Measurements from ENCODE around the gene SLC4A8. TPM values are rescaled to one million over a fixed set of nuclear protein-coding genes. Genes with fewer than 3 reads are reported as not detected.

SLC4A8 gene
- polyA plus RNA-seq, 2 of the 4 experiments (the other 2 are of a cell fraction), result 1.1 to 2.3 TPM

- no peak overlapping the region for H3K4me3 ChIP-seq
- no peak for TF ChIP-seq HOXB13 (CRISPR knock-in tag; IDR thresholded peaks at IDR 0.05; ENCODE audit: low read depth)
- FAIRE-seq, result no peak
- POLR2A ChIA-PET, result no interaction called here
- no peak for DNase-seq (ENCODE audit: low read depth in 1 of 2, low spot score in 1 of 2)
- H3K4me1 ChIP-seq, result no peaks in the 10 kb centered on the region
- H3K27ac ChIP-seq, result no peak overlapping the region
- H3K9me3 ChIP-seq, result no peaks in the 10 kb centered on the region
- no peak for ATAC-seq
- no peak overlapping the region for H3K4me2 ChIP-seq
- CTCF ChIA-PET, result interaction anchor here (0.6 to 1.0 kb wide), 3 partner anchors 21 to 387 kb away, joined by 3 to 4 read pairs (median 3); no protein-coding TSS in a partner anchor
Observed at GRCh38 chr12:51488281-51488680, 63.6 kb downstream of the SLC4A8 start.

- ChIA-PET CTCF (no interaction called here), POLR2A (no interaction called here)
- TF ChIP-seq EHF (CRISPR knock-in tag; IDR thresholded peaks at IDR 0.05), result no peak
- FAIRE-seq, result no peak
- Histone ChIP-seq H3K9me3 (no peaks in the 10 kb centered on the region), H3K4me3 (no peak overlapping the region), H3K4me2 (no peak overlapping the region), H3K27ac (no peak overlapping the region), H3K4me1 (no peaks in the 10 kb centered on the region)
- no peak for ATAC-seq
- no peak for DNase-seq (ENCODE audit: low read depth in 1 of 2, low spot score in 1 of 2)
- WGBS (ENCODE audit: missing lambda C conversion rate), result 66% methylated on average over 2 of the region's 2 CpGs
Observed at GRCh38 chr12:51493281-51493680, 68.7 kb downstream of the SLC4A8 start.

GRCh38 chr12:51496895-51497294 lies 72.3 kb downstream of the SLC4A8 start:
- Histone ChIP-seq H3K4me2 (no peak overlapping the region), H3K9me3 (no peaks in the 10 kb centered on the region), H3K4me3 (no peak overlapping the region), H3K27ac (no peak overlapping the region), H3K4me1 (no peaks in the 10 kb centered on the region)
- ChIA-PET POLR2A (no interaction called here), CTCF (interaction anchor here (1.3 to 1.5 kb wide), 2 partner anchors 35 to 76 kb away, joined by 3 to 5 read pairs; no protein-coding TSS in a partner anchor)
- DNase-seq (ENCODE audit: low read depth in 1 of 2, low spot score in 1 of 2) (no peak), FAIRE-seq (no peak), ATAC-seq (no peak)
- TF ChIP-seq HDAC2 (IDR thresholded peaks at IDR 0.05) (no peak), JUN (IDR thresholded peaks at IDR 0.05) (no peak), HMGXB4 (CRISPR knock-in tag; IDR thresholded peaks at IDR 0.05; ENCODE audit: borderline replicate concordance) (no peak), BHLHE40 (IDR thresholded peaks at IDR 0.05; ENCODE audit: low read depth, low read length) (no peak), CHD2 (IDR thresholded peaks at IDR 0.05; ENCODE audit: low read length, partially characterized antibody) (no peak), HOXA7 (CRISPR knock-in tag; IDR thresholded peaks at IDR 0.05) (no peak), FOSB (CRISPR knock-in tag; IDR thresholded peaks at IDR 0.05) (no peak), NR3C1 (IDR thresholded peaks at IDR 0.05) (no peak), SMC3 (IDR thresholded peaks at IDR 0.05) (no peak), EHMT2 (IDR thresholded peaks at IDR 0.05; ENCODE audit: low read depth) (no peak), CTCF (IDR thresholded peaks at IDR 0.05) (no peak), NFE2L2 (conservative IDR thresholded peaks at IDR 0.05; ENCODE audit: low read length) (no peak), E2F6 (IDR thresholded peaks at IDR 0.05; ENCODE audit: borderline replicate concordance, low read depth) (no peak), RCOR1 (IDR thresholded peaks at IDR 0.05; ENCODE audit: low read depth, low read length) (no peak), POLR2AphosphoS2 (conservative IDR thresholded peaks at IDR 0.05; ENCODE audit: low read length) (no peak), RAD21 (conservative IDR thresholded peaks at IDR 0.05 in 1 of 2, IDR thresholded peaks at IDR 0.05 in 1 of 2) (no peak), MAX (IDR thresholded peaks at IDR 0.05) (no peak)
- TF ChIP-seq, protein P1, sequence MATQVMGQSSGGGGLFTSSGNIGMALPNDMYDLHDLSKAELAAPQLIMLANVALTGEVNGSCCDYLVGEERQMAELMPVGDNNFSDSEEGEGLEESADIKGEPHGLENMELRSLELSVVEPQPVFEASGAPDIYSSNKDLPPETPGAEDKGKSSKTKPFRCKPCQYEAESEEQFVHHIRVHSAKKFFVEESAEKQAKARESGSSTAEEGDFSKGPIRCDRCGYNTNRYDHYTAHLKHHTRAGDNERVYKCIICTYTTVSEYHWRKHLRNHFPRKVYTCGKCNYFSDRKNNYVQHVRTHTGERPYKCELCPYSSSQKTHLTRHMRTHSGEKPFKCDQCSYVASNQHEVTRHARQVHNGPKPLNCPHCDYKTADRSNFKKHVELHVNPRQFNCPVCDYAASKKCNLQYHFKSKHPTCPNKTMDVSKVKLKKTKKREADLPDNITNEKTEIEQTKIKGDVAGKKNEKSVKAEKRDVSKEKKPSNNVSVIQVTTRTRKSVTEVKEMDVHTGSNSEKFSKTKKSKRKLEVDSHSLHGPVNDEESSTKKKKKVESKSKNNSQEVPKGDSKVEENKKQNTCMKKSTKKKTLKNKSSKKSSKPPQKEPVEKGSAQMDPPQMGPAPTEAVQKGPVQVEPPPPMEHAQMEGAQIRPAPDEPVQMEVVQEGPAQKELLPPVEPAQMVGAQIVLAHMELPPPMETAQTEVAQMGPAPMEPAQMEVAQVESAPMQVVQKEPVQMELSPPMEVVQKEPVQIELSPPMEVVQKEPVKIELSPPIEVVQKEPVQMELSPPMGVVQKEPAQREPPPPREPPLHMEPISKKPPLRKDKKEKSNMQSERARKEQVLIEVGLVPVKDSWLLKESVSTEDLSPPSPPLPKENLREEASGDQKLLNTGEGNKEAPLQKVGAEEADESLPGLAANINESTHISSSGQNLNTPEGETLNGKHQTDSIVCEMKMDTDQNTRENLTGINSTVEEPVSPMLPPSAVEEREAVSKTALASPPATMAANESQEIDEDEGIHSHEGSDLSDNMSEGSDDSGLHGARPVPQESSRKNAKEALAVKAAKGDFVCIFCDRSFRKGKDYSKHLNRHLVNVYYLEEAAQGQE (IDR thresholded peaks at IDR 0.05), result no peak
- TF ChIP-seq, protein P2, sequence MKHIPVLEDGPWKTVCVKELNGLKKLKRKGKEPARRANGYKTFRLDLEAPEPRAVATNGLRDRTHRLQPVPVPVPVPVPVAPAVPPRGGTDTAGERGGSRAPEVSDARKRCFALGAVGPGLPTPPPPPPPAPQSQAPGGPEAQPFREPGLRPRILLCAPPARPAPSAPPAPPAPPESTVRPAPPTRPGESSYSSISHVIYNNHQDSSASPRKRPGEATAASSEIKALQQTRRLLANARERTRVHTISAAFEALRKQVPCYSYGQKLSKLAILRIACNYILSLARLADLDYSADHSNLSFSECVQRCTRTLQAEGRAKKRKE (CRISPR knock-in tag; IDR thresholded peaks at IDR 0.05; ENCODE audit: low read depth), result no peak
- 83% methylated on average over 2 of the region's 2 CpGs for WGBS (ENCODE audit: missing lambda C conversion rate)
